Progenitor cell of endocrine pancreas (in vitro differentiated cells): Measurements from ENCODE around the gene PARVA. TPM values are rescaled to one million over a fixed set of nuclear protein-coding genes. Genes with fewer than 3 reads are reported as not detected.

Experiments
- DNase-seq: peaks from one replicate; pipeline ENCODE4 v3.0.0; 2021; ENCODE audit warnings: low spot score; ENCODE audit not compliant: unreplicated experiment
- H3K27ac Mint-ChIP-seq: 2 replicates; pipeline ENCODE4 v1.8.0; 2021; ENCODE audit warnings: mild to moderate bottlenecking, moderate library complexity, mixed read lengths
- H3K27me3 Mint-ChIP-seq: 2 replicates; pipeline ENCODE4 v1.8.0; 2021; ENCODE audit warnings: mixed read lengths
- H3K36me3 Mint-ChIP-seq: 2 replicates; pipeline ENCODE4 v1.8.0; 2022; ENCODE audit warnings: mixed read lengths; ENCODE audit not compliant: insufficient read depth
- H3K4me1 Mint-ChIP-seq: 2 replicates; pipeline ENCODE4 v1.8.0; 2021; ENCODE audit warnings: low read depth, mixed read lengths
- H3K4me3 Mint-ChIP-seq: 2 replicates; pipeline ENCODE4 v1.8.0; 2021; ENCODE audit warnings: low read depth, mild to moderate bottlenecking, moderate library complexity, mixed read lengths
- H3K9me3 Mint-ChIP-seq: 2 replicates; pipeline ENCODE4 v1.8.0; 2021; ENCODE audit warnings: low read depth, mixed read lengths
- total RNA-seq: library from RNA; stranded (reverse); gene quantifications from 2 replicates; pipeline ENCODE4 v1.2.1, GENCODE V29; 2021
- TF ChIP-seq, protein P1 (sequence below): fragments of 200-600 bp; sonication (generic); IDR thresholded peaks from one replicate; pipeline ENCODE4 v1.5.0; 2021; ENCODE audit warnings: antibody characterized with exemption, mild to moderate bottlenecking; ENCODE audit not compliant: unreplicated experiment

PARVA gene
- total RNA-seq, 1 donor from 2014 or later: 49.3 TPM

DNA sequence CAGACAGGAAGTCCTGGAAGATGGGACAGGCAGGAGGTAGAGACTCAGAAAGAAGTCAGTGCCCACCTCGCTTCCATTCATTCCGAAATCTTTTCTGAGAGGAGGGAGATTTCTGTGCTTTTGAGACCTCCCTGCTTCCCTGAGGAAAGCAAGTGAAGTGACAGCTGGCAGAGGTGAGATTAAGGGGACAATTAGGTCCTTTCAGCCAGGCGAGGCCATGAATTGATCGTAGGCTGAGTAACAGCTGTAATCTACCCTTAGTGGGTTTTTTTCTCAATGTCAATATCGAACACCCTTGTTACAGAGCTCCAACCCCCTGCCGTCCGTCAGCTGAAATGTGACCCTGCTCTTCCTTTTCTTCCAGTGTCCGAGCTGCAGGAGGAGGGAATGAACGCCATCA is 96.0 kb downstream of the PARVA start:
- peak; percentile 22 for DNase-seq
- TF ChIP-seq, protein P1, sequence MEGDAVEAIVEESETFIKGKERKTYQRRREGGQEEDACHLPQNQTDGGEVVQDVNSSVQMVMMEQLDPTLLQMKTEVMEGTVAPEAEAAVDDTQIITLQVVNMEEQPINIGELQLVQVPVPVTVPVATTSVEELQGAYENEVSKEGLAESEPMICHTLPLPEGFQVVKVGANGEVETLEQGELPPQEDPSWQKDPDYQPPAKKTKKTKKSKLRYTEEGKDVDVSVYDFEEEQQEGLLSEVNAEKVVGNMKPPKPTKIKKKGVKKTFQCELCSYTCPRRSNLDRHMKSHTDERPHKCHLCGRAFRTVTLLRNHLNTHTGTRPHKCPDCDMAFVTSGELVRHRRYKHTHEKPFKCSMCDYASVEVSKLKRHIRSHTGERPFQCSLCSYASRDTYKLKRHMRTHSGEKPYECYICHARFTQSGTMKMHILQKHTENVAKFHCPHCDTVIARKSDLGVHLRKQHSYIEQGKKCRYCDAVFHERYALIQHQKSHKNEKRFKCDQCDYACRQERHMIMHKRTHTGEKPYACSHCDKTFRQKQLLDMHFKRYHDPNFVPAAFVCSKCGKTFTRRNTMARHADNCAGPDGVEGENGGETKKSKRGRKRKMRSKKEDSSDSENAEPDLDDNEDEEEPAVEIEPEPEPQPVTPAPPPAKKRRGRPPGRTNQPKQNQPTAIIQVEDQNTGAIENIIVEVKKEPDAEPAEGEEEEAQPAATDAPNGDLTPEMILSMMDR: peak; percentile 18
- Mint-ChIP-seq H3K27me3 (no peaks in the 10 kb centered on the region), H3K4me3 (peak overlapping the region; percentile 35), H3K27ac (peak overlapping the region; percentile 93), H3K9me3 (no peaks in the 10 kb centered on the region), H3K36me3 (peaks cover 19% of the 10 kb centered on the region), H3K4me1 (peaks cover 34% of the 10 kb centered on the region)

DNA sequence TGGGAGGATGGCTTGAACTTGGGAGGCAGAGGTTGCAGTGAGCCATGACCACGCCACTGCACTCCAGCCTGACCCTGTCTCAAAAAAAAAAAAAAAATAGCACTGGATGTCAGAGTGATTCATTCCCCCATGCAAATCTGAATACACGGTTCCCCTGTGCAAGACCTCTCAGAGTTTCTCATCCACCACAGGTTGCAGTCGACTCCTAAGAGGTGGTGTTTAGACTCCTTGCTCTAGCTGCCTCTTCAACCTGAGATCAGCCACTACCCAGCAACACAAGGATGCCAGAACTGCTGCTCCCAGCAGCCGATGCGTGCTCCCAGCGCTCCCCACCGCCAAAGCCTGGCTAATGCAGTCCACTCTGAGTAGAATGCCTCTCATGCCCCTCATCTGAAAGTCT is 97.5 kb downstream of the PARVA start:
- H3K27me3 Mint-ChIP-seq: no peaks in the 10 kb centered on the region
- TF ChIP-seq, protein P1: no peak
- H3K36me3 Mint-ChIP-seq: peaks cover 24% of the 10 kb centered on the region
- H3K27ac Mint-ChIP-seq: peak overlapping the region; percentile 57
- peaks cover 34% of the 10 kb centered on the region for H3K4me1 Mint-ChIP-seq
- no peaks in the 10 kb centered on the region for H3K9me3 Mint-ChIP-seq
- H3K4me3 Mint-ChIP-seq: no peak overlapping the region
- DNase-seq: no peak

DNA sequence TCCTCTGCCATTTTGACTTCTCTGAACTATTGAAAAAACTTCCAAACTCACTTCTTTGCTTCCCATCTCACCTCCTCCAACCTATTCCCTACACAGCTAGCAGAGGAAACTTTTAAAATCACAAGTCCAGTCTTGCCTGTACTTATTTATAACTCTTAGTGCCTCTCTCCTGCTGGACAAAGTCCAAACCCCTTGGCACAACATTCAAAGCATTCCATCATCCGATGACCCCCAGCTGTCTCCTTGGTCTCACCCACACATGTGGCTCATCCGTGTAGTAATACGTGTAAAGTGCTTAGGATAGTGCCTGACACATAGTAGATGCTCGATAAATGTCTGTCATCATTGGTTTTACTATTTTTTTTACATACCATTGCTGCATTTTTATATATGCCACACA is 101.4 kb downstream of the PARVA start:
- no peak overlapping the region for H3K4me3 Mint-ChIP-seq
- H3K9me3 Mint-ChIP-seq: no peaks in the 10 kb centered on the region
- peak overlapping the region; percentile 2 for H3K27ac Mint-ChIP-seq
- no peaks in the 10 kb centered on the region for H3K27me3 Mint-ChIP-seq
- TF ChIP-seq, protein P1: no peak
- no peak for DNase-seq
- H3K36me3 Mint-ChIP-seq: peaks cover 28% of the 10 kb centered on the region
- peaks cover 10% of the 10 kb centered on the region for H3K4me1 Mint-ChIP-seq

DNA sequence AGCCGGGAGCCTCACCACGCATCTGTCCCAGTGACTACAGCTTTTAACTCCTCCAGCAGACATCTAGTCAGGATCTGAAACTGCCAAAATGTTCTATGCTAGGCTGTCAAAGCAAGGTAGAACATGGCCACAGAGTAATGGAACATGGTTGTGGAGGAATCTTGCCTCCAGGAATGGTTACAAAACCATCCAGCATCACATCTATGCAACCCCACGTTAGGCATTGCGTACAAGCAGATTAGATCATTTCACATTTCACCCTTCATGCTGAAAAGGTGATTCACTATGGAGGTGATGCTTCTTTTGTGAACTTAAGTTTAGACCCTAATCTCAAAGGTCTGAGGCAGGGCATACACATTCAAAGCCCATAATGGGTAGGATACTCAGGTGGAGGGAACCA is 103.0 kb downstream of the PARVA start:
- no peaks in the 10 kb centered on the region for H3K4me1 Mint-ChIP-seq
- peaks cover 25% of the 10 kb centered on the region for H3K36me3 Mint-ChIP-seq
- H3K27ac Mint-ChIP-seq: no peak overlapping the region
- TF ChIP-seq, protein P1: no peak
- DNase-seq: no peak
- H3K4me3 Mint-ChIP-seq: no peak overlapping the region
- no peaks in the 10 kb centered on the region for H3K27me3 Mint-ChIP-seq
- H3K9me3 Mint-ChIP-seq: no peaks in the 10 kb centered on the region

DNA sequence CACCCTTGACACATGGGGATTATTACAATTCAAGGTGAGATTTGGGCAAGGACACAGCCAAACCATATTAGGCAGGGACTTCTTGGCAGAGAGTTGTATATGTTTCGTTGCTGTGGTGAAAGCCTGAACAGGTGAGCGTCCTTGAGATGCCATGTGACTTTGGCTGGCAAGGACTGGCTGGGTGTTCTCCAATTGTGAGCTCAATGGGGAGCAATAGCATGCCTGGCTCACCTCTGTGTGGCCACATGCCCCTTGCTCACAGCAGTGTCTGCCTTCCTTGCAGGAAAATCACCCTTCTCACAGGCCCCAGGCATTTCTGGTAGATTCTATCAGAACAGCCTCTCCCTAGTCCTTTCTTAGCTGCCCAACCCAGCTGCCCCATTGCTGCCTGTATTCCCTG is 105.5 kb downstream of the PARVA start:
- Mint-ChIP-seq H3K9me3 (no peaks in the 10 kb centered on the region), H3K4me1 (no peaks in the 10 kb centered on the region), H3K4me3 (no peak overlapping the region), H3K27me3 (no peaks in the 10 kb centered on the region), H3K27ac (no peak overlapping the region), H3K36me3 (peaks cover 25% of the 10 kb centered on the region)
- no peak for DNase-seq
- TF ChIP-seq, protein P1: no peak
